HG03469 (cell line): ENCODE results near the gene BHLHE40.
A peak's percentile ranks its signal among the peaks of the same experiment; 100 is the strongest.

Experiments used
- ATAC-seq: cut with Tn5 transposase; IDR thresholded peaks from one replicate; pipeline ENCODE4 v1.9.1; 2021; ENCODE audit warnings: mild to moderate bottlenecking, moderate library complexity, moderate number of reproducible peaks; ENCODE audit not compliant: unreplicated experiment

The BHLHE40 gene

GRCh38 chr3:5016211-5017161 lies 37.2 kb downstream of the BHLHE40 start:
- ATAC-seq: peak; percentile 60

DNA sequence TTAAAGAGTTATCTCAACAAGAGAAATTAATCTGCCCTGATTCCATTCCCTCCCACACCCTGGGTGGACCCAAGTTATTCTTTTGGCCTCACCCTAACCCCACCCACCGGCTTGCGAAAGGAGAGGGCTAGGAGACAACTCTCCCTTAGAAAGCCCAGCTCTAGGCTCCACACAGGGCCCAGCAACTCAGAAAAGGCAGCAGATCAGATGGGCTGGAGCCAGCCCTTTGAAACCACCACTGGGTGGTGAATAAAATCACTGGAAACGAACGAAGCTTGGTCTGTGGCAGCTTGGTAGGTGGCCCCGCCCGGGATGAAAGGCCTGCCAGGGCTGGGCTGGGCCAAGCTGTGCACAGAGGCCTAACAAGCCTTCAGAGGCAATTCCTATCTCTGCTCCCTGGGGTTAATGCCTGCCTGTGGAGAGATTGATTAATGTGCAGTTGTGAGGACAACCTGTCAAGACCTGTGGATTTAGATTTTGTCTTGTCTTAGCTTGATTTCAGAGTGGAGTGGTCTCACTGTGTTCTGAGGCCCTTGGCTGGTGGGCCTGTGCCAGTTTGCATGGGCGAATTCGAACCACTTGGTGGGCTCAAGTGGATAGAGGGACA lies 38.8 kb downstream of the BHLHE40 start:
- no peak for ATAC-seq

GRCh38 chr3:5019411-5020241 lies 40.4 kb downstream of the BHLHE40 start:
- no peak for ATAC-seq

GRCh38 chr3:5020242-5020722 lies 41.0 kb downstream of the BHLHE40 start:
- ATAC-seq: no peak

GRCh38 chr3:5021116-5022092 lies 42.2 kb downstream of the BHLHE40 start:
- ATAC-seq: no peak

DNA sequence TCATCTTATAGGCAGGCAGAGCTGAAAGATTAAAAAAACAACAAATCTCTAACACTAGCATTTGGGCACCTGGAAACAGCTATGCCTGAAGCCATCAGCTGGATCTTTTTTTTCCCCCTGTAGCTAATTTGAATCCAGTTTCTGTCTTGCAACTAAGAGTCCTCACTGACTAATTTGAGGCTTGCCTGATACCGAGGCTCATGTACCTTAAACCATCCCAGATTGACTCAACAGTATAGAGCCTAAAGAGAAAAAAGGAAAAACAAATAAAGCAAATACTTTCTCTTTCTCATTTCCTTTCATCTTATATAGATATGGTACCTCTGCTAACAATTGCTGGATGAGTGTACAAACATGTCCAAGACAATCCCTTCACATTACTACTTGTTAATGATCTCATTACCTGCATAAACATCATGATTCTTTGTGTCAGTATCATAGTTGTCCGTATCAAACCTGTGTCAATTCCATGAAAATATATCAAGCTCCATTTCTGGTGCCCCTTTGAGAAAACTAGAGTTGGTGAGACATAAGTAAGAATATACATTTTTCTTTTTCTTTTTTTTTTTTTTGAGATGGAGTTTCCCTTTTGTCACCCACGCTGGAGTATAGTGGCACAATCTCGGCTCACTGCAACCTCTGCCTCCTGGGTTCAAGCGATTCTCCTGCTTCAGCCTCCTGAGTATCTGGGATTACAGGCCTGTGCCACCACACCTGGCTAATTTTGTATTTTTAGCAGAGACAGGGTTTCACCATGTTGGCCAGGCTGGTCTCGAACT lies 43.1 kb downstream of the BHLHE40 start:
- peak; percentile 71 for ATAC-seq

DNA sequence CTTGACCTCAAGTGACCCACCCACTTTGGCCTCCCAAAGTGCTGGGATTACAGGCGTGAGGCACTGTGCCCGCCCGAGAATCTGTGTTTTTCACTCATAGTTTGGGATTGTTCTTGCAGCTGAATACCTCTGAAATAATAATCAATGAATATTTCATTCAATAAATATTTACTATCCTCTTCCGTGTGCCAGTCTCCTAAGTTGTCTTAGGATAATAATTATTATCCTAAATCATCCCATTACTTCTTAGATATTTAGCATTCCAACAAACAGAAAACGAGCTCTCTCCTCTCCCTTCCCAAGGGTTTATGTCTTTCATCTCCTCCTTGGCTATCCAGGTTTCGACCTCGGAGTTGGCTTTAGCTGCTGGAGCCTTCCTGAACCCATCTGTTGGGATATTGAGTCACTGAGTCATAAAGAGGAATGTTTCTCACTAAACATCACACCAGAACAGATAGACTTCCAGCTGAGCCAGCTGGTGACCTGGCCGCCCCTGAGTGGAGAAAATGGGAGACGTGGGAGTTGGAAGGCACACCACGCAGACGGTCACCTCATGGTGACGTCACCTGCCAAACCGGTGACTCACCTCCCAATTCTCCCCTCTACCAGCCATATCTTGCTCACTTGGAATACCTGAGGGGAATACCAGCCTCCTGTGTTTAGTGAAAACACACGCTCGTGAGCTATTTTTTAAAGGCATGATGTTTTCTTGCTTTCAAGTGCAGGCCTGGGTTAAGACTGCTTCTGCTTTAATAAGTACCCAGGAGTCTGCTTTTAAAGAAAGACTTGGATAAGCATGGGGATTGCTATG lies 43.9 kb downstream of the BHLHE40 start:
- no peak for ATAC-seq

GRCh38 chr3:5023777-5024346 lies 44.6 kb downstream of the BHLHE40 start:
- no peak for ATAC-seq

DNA sequence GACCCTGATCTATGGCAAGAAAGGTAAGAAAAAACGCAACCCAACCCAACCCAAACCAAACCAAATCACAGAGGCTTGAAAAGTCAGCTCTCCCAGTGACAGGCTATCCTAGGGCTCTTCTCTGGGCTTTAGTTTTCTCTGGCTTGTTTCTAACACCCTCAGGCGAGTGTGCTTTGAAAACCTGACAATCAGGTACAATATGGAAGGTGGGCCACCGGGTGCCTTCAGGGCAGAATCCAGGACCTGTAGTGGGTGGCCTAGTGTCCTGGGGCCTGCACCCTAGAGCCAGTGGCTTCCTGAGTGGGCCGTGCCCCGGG lies 46.8 kb downstream of the BHLHE40 start:
- ATAC-seq: no peak

GRCh38 chr3:5029715-5030114 lies 50.5 kb downstream of the BHLHE40 start:
- no peak for ATAC-seq

- ATAC-seq: no peak
Observed at GRCh38 chr3:5030152-5030551, 50.9 kb downstream of the BHLHE40 start.

DNA sequence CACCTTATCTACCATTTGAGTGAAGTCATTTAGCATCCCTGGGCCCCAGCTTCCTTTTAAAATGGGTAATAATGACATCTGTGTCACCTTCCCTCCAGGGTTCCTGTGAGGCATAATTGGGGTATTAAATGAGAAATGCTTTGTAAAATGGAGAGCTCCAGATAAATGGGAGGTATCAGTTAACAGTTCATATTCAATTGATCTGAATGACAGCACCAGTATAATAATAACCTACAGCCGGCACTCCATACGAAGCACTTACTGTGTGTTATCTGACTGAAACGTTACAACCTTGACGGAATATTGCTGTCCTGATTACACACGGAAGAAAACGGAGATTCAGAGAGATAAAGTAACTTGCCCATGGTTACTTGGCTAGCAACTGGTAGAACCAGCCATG lies 53.6 kb downstream of the BHLHE40 start:
- ATAC-seq: no peak
